GM21825 (cell line): ENCODE results near the gene FIBCD1.

ENCODE experiments used
- ATAC-seq: cut with Tn5 transposase; IDR thresholded peaks from one replicate; pipeline ENCODE4 v1.9.1; 2021; ENCODE audit warnings: mild to moderate bottlenecking, moderate library complexity; ENCODE audit not compliant: unreplicated experiment

The FIBCD1 gene

DNA sequence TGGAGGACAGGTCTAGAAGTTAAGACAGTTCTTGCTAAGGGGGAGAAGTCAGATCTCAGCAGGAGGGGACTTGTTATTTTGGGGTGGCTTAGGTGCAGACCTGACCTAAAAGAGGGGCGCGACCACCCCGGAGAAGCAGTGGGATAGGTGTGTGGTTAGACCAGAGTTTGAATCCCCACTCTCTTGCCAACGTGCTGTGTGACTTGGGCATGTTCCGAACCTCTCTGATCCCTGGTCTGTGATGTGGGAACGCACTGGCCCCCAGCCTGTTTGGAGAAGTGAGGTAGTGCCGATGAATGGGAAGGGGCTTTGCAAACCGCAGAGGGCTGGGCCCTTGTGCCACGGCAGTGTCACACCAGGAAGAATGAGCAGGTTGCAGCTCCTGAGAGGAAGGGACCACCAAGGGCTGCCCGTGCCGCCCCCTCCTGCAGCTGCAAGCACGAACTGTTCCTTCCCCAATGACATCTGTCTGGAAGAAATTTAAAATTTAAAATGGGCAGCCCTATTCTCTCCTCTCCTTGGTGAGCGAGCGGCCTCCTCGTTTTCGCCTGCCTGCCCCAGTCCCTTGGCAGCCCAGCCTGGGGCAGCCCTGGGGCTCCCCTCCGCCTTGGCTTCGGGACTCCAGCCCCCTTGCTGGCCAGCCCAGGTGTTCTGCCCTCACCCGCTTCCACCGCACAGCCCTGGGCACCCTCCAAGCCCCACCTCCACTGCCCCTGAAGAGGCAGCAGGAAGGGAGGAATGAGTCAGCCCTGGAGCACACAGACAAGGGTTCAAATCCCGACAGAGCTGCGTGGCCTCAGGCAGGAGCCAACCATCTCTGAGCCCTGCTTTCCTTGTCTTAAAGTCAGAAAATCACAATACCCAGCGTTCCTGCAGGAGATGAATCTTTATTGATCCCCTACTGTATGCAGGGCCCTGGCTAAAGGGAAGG lies 1.6 kb downstream of the FIBCD1 start:
- no peak for ATAC-seq

DNA sequence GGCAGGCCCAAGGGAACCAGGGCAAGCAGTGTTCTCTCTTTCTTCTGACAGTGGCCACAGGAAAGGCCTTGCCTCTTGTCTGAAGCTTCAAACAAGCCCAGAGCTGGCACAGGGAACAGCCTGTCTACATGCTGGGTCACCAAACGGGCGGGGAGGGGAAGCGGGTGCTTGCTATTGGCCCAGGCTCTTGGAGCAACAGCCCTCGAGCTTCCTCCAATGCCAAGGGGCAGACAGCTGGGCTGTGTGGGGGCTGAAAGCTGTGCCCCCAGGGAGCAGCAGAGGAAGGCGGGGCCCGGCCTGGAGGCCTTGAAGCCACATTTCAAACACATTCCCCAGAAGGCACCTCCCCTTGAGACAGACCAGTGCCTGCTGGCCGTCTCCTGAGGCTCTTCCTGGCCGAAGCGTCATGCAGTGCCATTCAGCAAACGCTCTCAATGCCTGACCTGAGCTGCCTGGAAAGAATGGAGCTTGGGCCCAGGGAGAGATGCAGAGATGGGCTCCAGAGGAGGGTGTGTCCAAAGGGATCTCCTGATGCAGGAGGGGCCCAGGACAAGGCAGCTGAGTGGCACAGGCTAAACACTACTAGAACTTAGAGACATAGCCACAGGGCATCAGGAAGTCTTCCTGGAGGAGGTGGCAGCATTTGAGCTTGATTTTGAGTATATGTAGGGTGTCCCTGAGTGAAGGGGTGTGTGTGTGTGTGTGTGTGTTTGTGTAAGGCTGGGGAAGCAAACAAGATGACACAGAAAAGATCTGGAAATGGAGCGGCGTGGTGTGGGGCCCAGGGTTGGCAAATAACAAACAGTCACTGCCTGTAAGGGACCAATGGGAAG lies 2.5 kb downstream of the FIBCD1 start:
- no peak for ATAC-seq

DNA sequence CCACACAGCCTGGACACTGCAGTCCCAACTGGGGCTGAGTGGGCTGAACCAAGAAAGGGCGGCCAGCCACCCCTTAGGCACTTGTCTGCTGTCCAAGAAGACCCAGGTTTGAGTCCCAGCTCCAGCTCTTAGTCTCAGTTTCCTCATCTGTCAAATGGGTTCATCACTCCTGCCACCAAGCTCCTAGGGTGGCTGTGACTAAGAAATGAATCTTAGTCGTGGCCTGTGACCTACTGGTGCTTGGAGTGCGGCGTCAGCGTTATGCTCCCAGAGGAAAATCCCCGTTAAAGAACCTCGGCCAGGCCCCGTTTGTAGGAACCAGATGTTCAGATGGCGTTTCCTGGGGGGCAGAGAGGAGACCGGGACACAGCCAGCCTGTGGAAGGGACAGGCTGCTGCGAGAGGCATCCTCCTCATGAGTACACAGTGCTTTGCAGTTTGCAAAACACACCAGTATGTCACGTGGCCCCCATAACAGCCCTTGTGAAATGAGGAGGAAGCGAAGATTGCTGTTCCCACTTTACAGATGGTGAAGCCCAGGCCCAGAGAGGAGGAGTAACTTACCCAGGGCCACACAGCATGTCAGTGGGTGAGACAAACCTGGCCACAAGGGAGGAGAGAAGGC lies 3.3 kb downstream of the FIBCD1 start:
- no peak for ATAC-seq

DNA sequence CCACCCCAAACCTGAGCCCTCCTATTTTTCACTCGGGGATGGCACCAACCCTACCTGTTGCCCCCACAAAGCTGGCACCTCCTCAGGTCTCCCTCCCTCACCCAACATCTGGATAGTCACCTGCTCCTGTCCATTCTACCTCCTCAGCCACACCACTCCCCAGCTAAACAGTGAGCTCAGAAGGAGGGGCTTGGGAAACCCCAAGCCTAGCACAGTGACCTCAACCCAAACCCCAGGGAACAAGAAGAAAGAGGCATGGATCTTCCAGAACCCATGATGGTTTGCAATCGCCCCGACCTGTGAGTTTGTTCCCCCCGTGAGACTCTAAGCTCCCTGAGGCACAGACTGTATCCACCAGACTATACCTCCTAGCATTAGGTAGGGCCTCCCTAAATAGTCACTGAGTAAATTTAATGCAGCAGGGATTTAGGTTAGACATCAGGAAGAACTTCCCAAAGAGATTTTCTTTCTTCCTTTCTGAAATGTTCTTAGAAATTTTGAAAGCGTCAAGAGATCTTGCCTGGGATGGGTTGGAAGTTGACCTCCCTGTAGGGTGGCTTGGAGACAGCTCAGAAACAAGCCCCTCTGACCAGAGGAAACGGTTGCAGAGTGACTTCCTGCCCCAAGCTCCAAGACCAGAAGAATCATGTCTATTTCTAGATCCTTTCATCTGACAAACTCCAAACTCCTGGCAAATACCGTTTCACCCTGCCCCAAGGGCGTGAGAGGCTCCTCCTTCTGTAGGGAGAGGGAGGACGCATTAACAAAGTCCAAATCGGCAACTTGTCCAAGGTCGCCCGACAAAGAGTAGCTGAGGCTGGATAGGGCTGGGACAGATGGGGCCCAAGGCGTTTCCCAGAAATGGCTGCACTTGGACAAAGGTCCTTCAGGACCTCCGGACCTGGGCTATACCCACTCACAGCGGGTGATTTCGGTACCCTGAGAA lies 4.1 kb downstream of the FIBCD1 start:
- no peak for ATAC-seq

DNA sequence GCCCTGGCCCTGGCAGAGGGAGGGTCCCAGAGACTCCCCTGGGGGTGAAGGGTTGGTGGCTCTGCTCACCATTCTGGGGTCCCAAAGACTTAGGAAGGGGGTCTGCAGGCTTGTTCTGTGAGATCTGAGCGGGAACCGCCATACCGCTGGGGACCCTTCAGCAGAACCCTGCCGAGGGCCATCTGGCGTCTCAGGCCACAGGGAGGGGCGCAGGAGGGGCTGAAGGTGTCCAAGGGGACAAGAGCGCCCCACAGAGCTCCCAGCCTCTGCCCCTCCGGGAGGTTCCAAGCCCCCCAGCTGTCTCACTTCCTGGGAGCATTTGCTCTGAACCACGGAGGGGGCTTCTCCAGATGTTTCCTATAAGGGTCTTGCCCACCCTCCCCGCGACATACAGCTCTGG lies 4.8 kb downstream of the FIBCD1 start:
- no peak for ATAC-seq

DNA sequence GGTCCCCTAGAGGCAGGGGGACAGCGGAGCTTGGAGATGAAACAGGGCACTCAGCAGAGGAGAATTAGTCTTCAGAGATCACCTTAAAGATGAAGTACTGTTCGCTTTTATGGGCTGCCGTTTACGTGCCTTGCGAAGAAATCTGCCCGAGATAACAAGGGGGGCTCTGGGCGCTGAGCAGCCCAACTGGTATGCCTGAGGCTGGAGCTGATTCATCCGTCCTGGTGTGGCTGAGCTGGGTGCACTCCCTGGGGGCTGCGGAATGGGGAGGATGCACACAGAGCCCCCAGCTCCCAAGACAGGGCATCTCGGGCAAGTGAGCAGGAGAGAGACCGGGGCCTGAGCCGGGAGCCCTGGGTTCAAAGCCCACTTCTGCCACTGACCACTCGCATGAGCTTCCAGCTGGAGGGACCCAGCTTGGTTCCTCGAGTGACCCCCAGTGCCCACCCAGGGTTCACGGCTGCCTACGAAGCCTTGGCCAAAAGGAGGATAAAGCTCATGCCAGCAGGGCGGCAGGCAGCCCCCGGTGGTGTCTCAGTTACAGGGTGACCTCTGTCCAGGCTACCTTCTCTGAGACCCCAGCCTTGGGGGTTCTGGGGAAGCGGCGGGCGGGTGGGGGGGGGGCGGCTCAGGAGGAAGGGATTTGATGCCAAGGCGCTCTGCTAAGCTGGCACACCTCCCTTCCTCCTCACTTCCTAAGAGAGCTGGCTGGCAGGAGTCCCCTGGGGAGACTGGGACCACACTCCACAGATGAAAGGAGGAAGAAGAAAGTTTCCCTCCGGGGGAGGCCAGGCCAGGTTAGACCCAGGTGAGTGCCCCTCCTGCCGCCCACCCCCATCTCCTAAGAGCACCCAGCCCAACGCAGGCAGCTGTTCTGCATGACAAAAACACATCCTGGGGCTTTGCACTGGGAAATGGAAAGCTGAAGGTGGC lies 5.7 kb downstream of the FIBCD1 start:
- ATAC-seq: no peak

DNA sequence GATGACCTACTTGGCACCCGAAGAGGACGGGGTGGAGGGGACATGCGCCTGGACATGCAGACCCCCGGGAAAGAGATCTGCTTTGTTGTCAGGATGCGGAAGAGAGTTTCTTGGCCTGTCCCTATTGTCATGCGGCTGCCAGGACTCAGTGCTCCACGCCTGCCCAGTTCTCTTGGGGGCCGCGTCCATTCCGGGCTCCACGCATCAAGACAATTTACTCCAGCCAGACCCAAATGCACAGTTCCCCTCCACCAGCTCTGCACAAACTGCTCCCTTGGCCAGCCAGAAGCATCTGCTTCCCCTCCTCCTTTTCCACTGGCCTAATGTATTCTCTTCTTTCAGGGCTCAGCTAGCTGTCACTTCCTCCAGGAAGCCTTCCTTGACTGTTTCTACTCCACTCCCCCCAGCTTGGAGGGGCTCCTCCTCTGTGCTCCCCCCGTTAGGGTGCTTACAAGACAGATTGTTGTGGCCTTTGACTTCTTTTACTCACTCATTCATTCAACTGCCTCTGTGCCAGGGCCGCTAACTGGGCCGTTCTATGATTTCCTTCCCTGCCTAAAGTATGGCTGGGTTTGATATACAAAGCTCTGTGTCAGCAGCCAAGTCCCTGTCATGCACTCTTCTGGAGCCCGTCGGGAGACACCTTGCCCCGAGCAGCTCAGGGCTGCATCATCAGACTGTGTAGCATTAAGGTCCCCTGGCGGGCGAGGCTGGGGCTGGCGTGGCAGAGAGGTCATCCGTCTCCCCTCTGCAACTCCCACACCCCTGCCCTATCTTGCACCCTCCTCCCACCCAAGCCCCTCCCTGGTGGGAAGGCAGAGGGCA lies 6.6 kb downstream of the FIBCD1 start:
- ATAC-seq: no peak

DNA sequence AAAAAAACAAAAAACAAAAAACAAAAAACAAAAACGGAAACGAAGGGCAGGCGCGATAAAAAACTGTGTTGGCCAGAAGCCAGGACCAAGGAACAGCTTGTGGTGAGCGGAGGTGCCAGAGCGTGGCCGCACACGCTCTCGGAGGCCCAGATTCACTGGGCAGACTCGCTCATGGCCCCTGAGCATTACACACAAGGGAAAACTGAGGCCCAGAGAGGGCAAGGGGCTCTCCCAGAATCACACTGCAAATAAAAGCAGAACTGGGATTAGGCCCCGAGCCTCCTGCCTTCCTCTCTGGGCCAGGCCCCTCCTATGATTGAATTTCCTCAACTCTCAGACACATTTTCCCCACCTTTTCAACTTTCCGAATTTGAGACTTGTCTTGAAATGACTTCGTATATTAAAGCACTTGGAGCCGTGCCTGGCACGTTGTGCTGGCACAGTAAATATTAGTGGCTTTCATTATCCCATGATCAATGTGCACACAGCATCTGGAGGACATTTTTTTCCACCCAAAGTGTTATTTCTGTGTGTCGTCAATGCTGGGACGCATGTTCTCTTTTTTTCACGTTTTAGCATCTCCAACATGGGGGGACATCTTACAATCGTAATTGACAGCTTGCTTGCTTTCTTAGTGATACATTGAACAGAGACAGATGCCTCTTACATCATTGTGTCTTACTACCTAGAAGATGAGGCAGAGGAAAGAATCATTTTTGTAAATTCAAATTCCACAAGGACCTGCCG lies 7.4 kb downstream of the FIBCD1 start:
- peak; percentile 44 for ATAC-seq

DNA sequence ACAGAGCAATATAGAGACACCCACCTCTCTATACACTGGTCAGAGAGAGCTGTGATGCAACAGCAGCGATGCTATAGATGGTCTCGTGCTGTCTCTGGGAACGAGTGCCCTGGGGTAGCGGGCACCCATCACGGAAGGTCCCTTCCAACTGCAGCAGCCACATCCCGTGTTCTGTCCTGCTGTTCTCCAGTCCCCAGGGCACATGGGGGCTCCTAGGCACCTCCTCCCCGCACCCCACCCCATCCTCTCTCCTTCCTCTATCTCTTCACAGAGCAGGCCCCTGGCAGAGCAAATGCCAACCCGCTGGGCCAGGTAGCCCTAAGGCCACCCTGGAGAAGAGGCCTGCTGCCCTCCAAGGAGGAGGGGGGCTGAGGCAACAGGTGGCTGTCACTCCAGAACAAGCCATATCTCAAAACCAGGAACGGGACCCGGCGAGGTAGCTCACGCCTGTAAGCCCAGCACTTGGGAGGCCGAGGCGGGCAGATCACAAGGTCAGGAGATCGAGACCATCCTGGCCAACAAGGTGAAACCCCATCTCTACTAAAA lies 8.2 kb downstream of the FIBCD1 start:
- ATAC-seq: no peak

DNA sequence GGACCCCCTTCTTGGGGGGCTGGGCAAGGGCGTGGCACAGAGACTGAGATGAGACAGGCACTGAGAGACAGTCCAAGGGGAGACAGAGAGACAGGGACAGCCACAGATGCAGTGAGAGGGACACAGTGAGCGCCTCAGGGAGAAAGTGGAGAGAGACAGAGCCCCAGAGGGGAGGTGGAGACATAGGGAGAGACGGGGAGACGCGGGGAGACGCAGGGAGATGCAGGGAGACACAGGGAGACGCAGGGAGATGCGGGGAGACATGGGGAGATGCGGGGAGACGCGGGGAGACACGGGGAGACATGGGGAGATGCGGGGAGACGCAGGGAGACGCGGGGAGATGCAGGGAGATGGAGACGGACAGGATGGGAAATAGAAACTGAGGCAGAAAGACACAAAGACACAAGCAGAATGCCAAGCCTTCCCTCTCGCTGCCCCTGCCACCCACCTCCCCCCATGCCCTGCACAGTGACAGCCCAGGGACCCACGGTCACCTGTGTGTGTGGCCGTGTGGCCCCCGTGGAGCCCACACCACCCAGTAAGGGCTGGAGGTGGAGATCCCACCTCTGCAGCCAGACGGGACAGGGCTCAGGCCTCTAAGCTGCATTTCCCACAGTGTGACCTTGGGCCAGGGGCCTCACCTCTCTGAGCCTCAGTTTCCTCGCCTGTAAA lies 8.8 kb downstream of the FIBCD1 start:
- ATAC-seq: no peak

DNA sequence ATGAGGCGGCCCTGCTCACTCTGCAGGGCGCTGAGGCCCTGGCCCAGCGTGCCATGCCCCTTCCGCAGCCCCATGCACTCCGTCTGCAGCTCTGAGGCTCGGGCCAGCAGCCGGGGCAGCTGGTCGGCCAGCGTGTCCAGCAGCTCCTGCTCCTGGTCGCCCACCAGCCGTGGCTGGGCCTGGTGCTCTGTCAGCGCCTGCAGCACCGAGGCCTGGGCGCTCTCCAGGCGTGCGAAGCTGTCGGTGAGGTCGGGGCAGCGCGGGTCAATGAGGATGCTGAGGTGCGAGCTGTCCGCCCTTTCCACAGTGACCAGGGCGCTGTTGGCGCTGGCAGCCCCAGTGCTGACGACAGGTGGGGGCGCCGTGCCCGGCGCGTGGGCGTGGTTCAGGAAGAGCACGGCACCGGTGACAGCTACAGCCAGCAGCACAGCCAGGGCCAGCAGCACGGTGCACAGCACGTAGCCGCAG lies 9.4 kb downstream of the FIBCD1 start:
- ATAC-seq: no peak

DNA sequence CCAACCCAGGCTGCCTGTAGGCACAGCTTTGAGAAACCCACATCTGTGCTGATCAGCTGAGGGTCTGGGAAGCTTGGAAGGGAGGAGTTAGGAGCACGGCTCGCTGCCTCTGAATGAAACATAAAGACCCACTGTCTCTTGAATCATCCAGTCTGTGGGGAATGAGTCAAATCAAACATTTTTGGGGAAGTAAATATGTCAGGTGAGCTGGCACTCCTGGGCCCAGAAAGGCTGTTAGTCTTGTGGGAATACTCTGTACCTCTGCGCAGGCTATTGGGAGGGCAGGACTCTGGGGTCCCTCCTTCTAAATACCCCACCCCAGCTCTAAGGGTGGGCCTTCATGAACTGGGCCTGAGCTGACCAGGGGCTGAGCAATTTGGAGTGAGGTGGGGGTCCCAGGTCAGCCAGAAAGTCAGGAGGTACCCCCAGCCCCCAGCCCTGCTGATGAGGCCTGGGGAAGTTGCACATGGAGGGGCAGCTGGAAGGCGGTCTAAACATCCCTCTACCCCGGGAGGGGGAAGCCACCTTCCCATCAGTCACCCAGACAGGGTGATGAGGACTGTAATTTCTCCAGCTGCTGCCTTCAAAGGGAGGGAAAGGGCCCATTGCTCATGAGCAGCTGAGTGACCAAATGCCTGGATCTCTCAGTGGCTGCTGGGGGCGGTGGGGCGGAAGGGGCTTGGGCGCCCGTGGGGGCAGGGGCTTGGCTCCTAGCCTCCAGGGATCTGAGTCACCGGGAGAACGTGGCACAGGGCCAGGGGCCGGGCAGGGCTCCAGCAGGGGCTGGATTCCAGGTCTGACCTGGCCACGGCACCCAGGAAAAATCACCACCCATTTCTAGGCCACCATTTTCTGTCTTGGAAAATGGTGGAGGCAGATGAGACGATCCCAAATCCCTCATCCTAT lies 10.8 kb downstream of the FIBCD1 start:
- ATAC-seq: no peak

DNA sequence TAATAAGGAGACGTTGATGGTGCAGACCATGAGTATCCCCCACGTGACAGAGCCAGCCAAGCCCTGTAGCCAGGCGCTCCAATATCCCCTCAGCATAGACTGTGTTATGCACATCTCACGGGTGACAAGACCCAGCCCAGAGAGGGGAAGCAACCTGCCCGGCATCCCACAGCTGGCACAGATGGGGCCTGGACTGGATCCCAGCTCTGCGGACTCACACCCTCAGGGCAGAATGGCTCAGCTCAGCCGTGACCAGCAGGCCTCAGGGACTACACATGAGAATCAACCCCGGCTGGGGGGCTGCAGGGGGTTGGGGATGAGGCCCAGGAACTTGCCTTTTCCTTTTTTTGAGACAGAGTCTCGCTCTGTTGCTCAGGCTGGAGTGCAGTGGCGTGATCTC lies 11.7 kb downstream of the FIBCD1 start:
- ATAC-seq: no peak

DNA sequence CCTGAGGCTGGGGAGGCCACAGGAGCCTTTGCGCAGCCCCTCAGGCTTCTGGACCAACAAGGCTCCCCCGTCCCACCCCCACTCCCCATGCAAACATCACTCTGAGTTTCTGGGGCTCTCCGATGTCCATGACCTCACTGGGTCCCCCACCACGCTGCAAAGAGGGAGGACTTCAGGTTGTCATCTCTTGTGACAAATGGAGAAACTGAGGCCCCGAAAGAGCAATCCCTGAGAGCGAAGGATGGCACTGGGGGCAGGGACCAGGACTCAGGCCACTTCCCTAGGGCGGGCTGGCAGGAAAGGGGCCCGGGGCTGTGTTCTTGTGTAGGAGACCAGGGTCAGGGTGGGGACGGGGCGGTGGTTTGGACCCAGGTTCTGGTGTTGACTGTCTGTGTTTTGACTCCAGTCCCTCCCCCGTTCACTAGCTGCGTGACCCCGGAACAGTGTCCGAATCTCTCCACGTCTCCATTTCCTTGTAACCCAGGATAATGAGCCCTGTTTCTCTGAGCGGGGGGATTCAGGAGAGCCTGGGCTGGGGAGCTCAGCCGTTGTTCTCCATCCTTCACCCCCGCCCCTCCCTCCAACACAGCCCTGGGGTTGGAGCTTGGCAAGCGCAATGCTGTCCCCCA lies 13.9 kb downstream of the FIBCD1 start:
- no peak for ATAC-seq

DNA sequence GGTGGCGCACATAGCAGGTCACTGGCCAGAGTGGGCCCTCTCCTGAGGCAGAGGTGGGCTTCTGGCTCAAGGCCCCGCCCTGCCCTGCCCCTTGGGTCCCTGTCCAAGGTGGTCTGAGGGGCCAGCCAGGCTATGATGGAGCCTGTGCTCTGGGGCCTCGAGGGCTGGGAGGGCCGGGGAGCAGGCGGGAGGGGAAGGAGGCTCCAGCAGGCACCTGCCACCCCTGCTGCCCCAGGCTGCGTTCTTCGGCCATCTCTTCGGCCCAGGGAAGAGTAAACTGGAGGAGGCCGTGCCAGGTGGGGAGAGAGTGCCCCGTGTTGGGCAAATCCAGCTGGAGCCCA lies 14.6 kb downstream of the FIBCD1 start:
- ATAC-seq: no peak
